ENCODE measurements around the gene VTI1A.

Gene VTI1A

DNA sequence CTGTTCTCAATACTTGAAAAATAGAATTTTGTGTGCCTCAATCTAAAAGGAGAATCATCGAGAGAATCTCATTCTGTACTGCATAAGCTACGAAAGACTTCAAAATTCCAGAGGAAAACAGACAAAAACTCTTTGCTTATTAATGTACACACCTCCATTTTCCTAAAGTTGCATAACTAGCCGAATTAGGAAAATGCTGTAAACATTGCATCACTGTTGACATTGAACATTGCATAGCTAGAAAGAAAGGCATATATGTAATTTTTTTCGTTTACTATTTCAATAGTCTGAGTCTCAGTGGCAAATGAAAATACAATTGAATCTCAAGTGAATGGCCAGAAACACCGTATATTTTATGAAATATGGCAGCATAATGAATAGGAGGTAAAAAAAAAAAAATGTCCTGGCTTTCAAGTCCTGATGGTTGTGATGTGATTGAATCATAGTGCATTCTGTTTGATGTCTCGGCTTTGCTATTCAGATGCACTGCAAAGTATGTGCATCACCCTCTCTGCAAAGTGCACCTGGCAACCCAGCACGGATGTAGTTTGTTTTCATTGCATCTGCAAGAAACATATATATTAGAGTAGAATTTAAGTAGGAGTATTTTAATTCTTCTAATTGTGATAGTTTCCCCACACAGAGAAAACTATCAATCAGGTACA is 196.7 kb downstream of the VTI1A start:
- ATAC-seq: no peak

GRCh38 chr10:112644265-112644645 is 197.2 kb downstream of the VTI1A start:
- ATAC-seq: no peak

GRCh38 chr10:112649006-112649821 is 202.2 kb downstream of the VTI1A start:
- ATAC-seq: no peak

GRCh38 chr10:112649822-112650152 is 202.8 kb downstream of the VTI1A start:
- ATAC-seq: no peak

- no peak for ATAC-seq
Measured at GRCh38 chr10:112650588-112651030, 203.6 kb downstream of the VTI1A start.

DNA sequence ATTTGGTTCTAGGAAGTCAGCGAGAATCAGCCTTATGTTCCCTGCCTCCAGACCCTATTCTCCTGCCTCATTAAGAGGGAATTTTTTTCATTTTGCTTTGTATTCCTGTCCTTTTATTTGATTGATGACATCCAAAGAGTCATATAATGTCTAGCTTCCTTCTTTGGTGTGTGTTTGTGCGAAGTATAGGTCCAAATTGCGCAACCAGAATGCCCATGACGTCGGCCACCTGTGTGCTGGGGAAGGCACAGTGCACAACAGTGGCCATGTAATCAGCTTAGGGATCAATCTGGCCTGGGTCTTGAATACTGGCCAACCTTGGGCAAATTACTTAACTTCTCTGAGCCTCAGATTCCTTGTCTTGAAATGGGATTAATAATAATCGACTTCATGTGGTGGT is 206.2 kb downstream of the VTI1A start:
- no peak for ATAC-seq

- no peak for ATAC-seq
Measured at GRCh38 chr10:112653851-112654250, 206.8 kb downstream of the VTI1A start.

- ATAC-seq: no peak
Measured at GRCh38 chr10:112654794-112655193, 207.8 kb downstream of the VTI1A start.

GRCh38 chr10:112655722-112656121 is 208.7 kb downstream of the VTI1A start:
- no peak for ATAC-seq

DNA sequence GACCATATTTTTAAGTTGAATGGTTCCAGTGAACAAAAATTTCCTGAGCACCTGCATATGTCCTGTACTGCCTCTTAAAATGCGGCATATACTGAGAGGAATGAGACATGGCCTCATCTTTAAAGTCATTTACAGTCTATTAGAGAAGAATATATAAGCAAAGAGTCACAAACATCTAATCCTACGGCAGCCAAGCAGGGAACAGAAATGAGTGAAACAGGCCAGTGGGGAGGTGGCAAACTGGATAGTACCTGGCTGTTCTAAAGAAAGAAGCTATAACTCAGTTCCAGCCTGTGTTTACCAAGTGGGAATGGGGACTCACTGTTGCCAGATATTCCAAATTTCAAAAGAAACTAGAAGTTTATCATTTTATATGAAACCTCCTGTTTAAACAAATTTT is 211.4 kb downstream of the VTI1A start:
- ATAC-seq: no peak

DNA sequence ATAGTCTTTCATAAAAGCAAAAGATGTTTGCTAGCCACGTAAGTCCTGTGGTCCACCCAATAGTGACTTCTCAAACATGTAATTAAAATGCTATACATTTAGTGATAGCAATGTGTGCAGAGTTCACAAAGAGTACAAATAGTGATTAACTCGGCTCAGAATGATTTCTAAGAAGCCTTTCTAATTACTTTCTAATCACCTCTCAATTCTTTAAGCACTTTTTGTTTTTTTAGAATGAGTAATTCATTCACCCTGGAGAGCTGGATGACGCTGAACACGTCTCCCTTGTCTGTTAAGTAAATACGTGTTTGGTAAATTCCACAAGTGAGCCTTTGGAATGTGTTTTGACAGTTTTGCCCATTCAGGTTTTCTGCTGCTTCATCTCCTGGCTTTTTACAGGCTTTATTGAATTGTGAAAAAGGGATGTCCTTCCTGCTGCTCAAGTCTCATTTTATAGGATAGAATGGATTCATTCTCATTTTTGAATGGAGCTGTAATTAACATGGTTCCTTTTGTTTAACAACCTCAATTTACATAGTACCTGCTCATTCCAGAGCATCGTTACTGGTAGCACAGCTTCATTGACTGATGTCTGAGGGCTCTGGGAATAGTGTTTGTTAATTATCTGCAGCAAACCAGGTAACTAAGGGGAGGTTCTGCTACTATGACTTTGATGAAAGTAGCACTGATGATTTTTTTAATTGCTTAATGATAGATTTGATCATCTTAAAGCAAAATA is 212.1 kb downstream of the VTI1A start:
- ATAC-seq: no peak

DNA sequence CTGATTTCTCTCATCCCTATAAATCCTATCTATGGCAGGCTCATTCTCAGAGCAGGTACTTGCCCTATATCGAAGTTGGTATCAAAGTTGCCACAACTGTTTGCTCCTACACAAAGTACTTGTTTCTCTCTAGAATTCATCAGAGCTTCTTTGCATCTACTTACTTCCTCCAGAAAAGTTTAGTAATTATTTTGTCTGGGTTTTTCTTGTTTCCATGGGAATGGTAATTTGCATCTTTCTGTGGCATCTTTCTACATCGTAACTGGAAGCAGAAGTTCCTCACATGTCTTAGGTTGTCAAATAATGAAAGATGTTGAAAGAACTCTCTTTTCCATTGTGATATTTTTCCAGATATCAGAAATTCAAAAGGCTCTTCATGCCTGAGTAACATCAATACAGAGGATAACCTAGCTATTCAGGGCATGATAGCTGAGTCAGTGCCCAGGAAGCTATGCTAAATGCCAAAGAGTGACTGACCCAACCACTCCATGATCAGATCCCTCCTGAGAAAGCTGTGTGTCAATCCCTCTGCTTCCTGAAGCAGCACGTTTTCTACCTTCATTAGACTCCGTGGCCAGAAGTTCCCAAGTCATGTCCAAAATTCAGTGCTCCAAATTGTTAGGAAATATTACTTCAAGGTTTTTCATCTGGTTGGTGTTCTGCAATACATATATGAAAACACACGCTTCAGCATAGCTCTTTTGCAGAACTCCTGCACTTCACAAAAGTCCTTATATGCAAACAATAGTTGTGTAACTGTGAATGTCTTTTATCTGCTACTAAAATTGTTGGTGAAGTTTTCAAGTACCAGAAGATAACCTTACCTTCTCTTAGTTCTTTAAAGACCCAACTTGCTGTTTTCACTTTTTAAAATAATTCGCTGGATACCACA is 216.5 kb downstream of the VTI1A start:
- ATAC-seq: no peak

- no peak for ATAC-seq
Measured at GRCh38 chr10:112666094-112666493, 219.1 kb downstream of the VTI1A start.

DNA sequence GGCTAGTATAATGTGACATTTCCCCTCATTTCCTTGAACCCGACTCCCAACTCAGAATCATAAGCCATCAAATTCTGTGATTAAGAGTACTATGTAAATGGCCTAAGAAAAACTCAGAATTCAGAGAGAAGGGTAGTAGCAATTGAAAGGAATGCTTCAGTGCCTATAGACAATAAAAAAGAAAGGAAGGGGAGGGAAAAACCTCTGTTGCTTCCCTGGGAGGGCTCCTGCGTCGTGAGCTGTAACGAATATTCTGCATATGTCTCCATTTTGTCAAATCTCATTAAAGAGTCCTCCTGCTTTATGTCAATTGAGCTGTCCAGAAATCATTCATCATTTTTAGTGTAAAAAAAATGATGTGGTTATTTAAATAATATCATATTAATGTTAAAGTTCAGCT is 223.0 kb downstream of the VTI1A start:
- no peak for ATAC-seq

- ATAC-seq: no peak
Measured at GRCh38 chr10:112671743-112672142, 224.7 kb downstream of the VTI1A start.

DNA sequence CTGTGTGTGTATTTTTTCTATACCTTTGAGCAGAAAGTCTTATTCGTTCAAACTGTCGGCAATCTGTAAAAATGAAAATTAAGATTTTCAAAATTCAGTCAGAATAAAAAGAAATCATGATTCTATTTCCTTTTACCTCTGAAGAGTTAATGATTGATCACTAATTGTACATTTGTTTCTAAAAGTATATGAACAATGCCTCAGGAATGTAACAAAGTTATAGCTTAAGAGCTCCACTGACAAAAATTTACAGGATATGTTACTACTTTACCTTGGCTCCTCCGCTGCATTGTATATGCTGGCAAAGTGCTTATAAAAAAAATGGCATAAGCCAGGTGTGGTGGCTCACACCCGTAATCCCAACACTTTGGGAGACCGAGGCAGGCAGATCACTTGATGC is 225.7 kb downstream of the VTI1A start:
- no peak for ATAC-seq

DNA sequence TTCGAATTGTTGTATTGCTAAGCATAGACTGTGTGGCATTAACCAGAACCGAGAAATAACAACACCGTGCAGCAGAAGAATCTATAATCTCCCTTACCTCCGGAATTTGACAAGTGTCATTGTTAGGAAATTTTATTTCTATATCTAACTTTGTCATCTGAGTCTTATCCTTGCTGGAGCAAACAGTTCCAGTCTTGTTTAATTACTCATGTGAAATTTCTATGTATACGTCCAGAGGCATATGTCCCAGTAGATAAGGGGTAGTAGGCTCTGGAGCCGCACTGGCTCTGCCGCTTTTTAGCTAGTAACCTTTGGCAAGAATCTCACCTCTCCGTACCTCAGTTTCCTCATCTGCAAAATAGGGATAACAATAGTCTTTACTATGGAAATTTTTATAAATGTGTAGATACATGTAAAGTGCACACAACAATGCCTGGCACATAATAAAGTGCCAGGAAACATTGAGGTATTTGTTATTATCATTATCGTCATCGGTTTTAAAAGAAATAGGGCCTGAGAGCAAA is 228.6 kb downstream of the VTI1A start:
- ATAC-seq: no peak

DNA sequence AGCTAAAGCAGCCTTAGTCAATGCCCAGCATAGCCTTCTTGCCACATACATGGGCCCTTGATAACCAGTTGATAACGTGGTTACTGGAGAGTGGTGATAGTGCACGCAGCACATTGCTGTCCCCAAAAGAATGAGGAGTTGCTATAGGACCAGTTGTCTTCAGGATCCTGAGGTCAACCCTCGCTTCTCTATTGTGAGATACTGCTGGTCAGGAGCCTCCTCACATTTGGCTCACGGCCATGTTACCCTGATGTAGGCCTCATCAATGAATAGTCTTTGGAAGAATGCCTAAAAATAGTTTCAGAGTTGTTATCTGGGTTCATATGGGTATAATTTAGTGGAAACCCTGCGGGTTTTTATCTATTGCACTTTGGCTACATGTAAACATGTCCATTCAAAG is 230.7 kb downstream of the VTI1A start:
- no peak for ATAC-seq

GRCh38 chr10:112678581-112678980 is 231.6 kb downstream of the VTI1A start:
- no peak for ATAC-seq

DNA sequence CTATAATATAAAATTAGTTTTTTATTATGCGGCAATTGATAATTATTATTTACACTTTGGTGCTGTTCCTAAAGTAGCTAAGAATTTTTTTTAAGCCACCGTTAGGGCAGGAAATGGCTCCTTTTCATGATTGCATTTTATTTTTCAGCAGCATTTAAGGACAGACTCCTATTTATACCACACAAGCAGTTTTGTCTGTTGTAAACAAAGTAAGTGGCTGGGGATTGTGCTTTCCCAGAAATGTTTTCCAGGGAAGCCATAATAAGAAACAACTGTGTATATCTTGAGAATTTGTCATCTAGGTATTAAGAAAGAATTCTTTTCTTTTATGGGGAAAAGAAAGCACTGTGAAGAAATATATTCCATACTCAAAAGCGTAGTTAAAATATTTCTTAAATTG is 232.0 kb downstream of the VTI1A start:
- no peak for ATAC-seq

GRCh38 chr10:112679392-112679791 is 232.4 kb downstream of the VTI1A start:
- ATAC-seq: no peak

GRCh38 chr10:112680586-112680985 is 233.6 kb downstream of the VTI1A start:
- ATAC-seq: no peak

- ATAC-seq: no peak
Measured at GRCh38 chr10:112687647-112688046, 240.6 kb downstream of the VTI1A start.
